AG04449 (cell line): ENCODE results near the gene PRKCZ.

Experiments
- CTCF ChIA-PET: fragments of 350-600 bp; formaldehyde crosslinking; extraction: SDS; loops from one replicate; lab custom pipeline; 2021; ENCODE audit warnings: antibody characterized with exemption; lab: Yijun Ruan, JAX
- POLR2A ChIA-PET: fragments of 400-600, 350-600 bp; formaldehyde crosslinking; extraction: SDS; loops from one replicate; lab custom pipeline; 2020; ENCODE audit warnings: antibody characterized with exemption, inconsistent platforms; lab: Yijun Ruan, JAX
- DNase-seq: peaks from one replicate; pipeline ENCODE4 v3.0.0-alpha.2; 2010; ENCODE audit warnings: low read depth, low spot score
- H3K4me3 ChIP-seq: 2 replicates; pipeline ENCODE4 v1.5.1; 2011; ENCODE audit warnings: low read depth, mild to moderate bottlenecking, control low read depth, low read length
- CTCF ChIP-seq: IDR thresholded peaks from one replicate; pipeline ENCODE4 v1.5.1; 2011; ENCODE audit warnings: mild to moderate bottlenecking, moderate library complexity, low read length, control low read depth, inconsistent platforms; ENCODE audit not compliant: insufficient read depth; ENCODE audit errors: missing control alignments

The PRKCZ gene

GRCh38 chr1:2203671-2204414 lies 153.6 kb downstream of the PRKCZ start:
- peak overlapping the region; percentile 61 for H3K4me3 ChIP-seq
- DNase-seq = no peak
- POLR2A ChIA-PET = interaction anchor here (0.6 to 1.4 kb wide), 4 partner anchors 9 to 195 kb away, joined by 3 to 4 read pairs (median 3); no protein-coding TSS in a partner anchor

DNA sequence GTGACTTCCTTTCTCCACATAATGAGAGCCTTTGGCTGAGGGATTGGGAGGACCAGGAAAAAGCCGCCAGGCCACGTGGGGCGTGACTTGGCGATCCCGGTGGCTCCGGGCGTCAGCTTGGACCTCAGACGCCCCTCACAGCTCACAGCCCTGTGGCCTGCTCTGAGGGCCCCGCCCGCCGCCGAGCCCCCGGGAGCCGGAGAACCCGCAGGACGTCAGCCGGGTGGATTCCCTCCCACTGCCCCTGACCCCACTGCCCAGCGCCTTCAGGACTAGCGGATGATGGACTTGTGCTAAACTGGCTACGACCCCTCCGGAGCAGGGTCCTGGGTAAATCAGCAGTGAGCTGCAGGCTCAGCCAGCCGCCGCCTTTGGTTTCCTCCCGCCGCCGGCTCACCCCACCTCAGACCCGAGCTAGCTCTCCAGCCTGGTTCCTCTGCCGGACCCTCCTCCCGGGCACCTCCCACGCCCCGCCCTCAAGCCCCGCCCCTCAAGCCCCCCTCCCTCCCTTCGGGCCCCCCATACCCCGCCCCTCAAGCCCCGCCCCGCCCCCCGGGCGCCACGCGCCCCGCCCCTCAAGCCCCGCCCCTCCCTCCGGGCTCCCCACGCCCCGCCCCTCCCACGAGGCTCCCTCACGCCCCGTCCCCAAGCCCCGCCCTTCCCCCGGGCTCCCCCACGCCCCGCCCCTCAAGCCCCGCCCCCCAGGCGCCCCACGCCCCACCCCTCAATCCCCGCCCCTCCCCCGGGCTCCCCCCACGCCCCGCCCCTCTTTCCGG lies 154.4 kb downstream of the PRKCZ start:
- POLR2A ChIA-PET = interaction anchor here (0.6 to 1.4 kb wide), 9 partner anchors 9 to 195 kb away, joined by 3 to 7 read pairs (median 3); partner anchors contain the start of genes MORN1 and RER1
- no peak for DNase-seq
- H3K4me3 ChIP-seq = peak overlapping the region; percentile 61
- no peak for TF ChIP-seq CTCF
- CTCF ChIA-PET = interaction anchor here (1.5 to 26.3 kb wide), 4 partner anchors 9 to 180 kb away, joined by 4 to 891 read pairs (median 17); partner anchors contain the start of genes FAAP20, MORN1 and RER1

More at GRCh38 chr1:2203671-2204414, 153.6 kb downstream of the PRKCZ start:
- no peak for TF ChIP-seq CTCF
- CTCF ChIA-PET = interaction anchor here (0.7 to 26.3 kb wide), 5 partner anchors 8 to 181 kb away, joined by 3 to 891 read pairs (median 5); partner anchors contain the start of genes FAAP20, MORN1 and RER1

DNA sequence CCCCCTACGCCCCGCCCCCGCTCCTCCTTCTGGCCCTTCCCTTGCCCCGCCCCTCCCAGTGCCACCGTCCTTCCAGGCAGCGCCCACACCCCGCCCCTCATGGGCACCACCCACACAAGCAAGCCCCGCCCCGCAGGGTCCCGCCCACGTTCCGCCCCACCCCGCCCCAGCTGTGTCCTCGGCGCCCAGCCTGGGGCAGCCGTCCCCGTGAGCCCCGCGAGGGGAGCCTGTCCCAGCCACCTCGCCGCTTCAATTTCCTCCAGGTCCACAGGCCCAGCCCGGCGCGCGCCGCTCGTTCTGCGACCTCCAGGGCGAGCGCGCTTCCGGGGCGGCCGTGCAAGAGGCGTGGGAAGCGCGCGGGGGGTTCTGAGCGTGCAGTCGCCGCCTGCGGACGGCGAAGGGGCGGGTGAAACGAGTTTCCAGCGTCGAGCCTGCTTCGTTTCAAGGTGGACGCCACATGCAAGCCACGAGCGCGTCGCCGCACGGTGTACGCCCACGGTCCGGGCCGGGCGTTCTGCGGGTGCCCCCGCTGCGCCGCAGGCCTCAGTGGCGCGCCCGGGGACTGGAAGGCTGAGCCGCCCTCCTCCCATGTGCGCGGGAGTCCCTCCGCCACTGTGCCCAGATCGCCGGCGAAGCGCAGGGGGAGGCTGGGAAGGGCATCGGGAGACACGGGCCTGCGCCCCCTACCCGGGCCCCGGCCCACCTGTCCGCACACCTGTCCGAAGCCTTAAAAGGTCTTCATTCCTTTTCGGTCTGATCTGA lies 155.2 kb downstream of the PRKCZ start:
- TF ChIP-seq CTCF = no peak
- CTCF ChIA-PET = interaction anchor here (1.1 to 26.3 kb wide), 4 partner anchors 10 to 179 kb away, joined by 4 to 891 read pairs (median 16); partner anchors contain the start of genes FAAP20, MORN1 and RER1
- H3K4me3 ChIP-seq = peak overlapping the region; percentile 53
- DNase-seq = no peak
- POLR2A ChIA-PET = interaction anchor here (0.6 to 1.4 kb wide), 9 partner anchors 10 to 194 kb away, joined by 3 to 7 read pairs (median 3); partner anchors contain the start of genes MORN1 and RER1

- no peak for TF ChIP-seq CTCF
- POLR2A ChIA-PET = interaction anchor here (1.1 kb wide), 1 partner anchor 22 kb away, joined by 4 read pairs; no protein-coding TSS in a partner anchor
- CTCF ChIA-PET = interaction anchor here (1.1 to 26.3 kb wide), 4 partner anchors 11 to 178 kb away, joined by 4 to 891 read pairs (median 16); partner anchors contain the start of genes FAAP20, MORN1 and RER1
Measured at GRCh38 chr1:2206813-2207487, 156.7 kb downstream of the PRKCZ start.

More at GRCh38 chr1:2206813-2207487, 156.7 kb downstream of the PRKCZ start:
- no peak overlapping the region for H3K4me3 ChIP-seq
- DNase-seq = no peak
